CD4-positive, alpha-beta T cell treated with Interleukin-10 for 1 hour (primary cell): ENCODE measurements around the gene TLR8.
"Not testable (repeated sequence)": the region's sequence is repeated elsewhere in the genome, so short reads cannot be mapped to it uniquely, and the experiment has no call there.

ENCODE experiments used
- DNase-seq: peaks from one replicate; pipeline ENCODE4 v3.0.0-alpha.2; 2020

TLR8 gene

GRCh38 chrX:12899506-12899905 lies 6.9 kb upstream of the TLR8 start:
- no peak for DNase-seq

GRCh38 chrX:12901486-12901885 lies 4.9 kb upstream of the TLR8 start:
- DNase-seq = peak; percentile 64

- no peak for DNase-seq
These were observed 2.8 kb upstream of the TLR8 start for GRCh38 chrX:12903646-12904045.

- DNase-seq = no peak
These were observed 4.2 kb downstream of the TLR8 start for GRCh38 chrX:12910423-12911121.

- no peak for DNase-seq
These were observed 4.7 kb downstream of the TLR8 start for GRCh38 chrX:12911122-12911470.

GRCh38 chrX:12912791-12913482 lies 6.5 kb downstream of the TLR8 start:
- DNase-seq = no peak

GRCh38 chrX:12917753-12918152 lies 11.3 kb downstream of the TLR8 start:
- DNase-seq = no peak

- DNase-seq = no peak
These were observed 12.6 kb downstream of the TLR8 start for GRCh38 chrX:12919051-12919450.

- DNase-seq = no peak
These were observed 13.2 kb downstream of the TLR8 start for GRCh38 chrX:12919620-12920019.

- DNase-seq = no peak
These were observed 14.6 kb downstream of the TLR8 start for GRCh38 chrX:12920990-12921389.

GRCh38 chrX:12921886-12922598 lies 15.6 kb downstream of the TLR8 start:
- no peak for DNase-seq

GRCh38 chrX:12922599-12922919 lies 16.1 kb downstream of the TLR8 start:
- DNase-seq = no peak

- no peak for DNase-seq
These were observed 23.3 kb downstream of the TLR8 start for GRCh38 chrX:12929701-12930100.

- DNase-seq = no peak
These were observed 23.7 kb downstream of the TLR8 start for GRCh38 chrX:12930150-12930549.

GRCh38 chrX:12932244-12932643 lies 25.8 kb downstream of the TLR8 start:
- no peak for DNase-seq

- no peak for DNase-seq
These were observed 28.4 kb downstream of the TLR8 start for GRCh38 chrX:12934850-12935249.

- DNase-seq = no peak
These were observed 30.5 kb downstream of the TLR8 start for GRCh38 chrX:12936947-12937346.

- DNase-seq = not testable (repeated sequence)
These were observed 34.1 kb downstream of the TLR8 start for GRCh38 chrX:12940471-12940870.

GRCh38 chrX:12943592-12943991 lies 37.2 kb downstream of the TLR8 start:
- not testable (repeated sequence) for DNase-seq

GRCh38 chrX:12944452-12944851 lies 38.0 kb downstream of the TLR8 start:
- DNase-seq = not testable (repeated sequence)

- DNase-seq = no peak
These were observed 39.1 kb downstream of the TLR8 start for GRCh38 chrX:12945494-12945893.

- no peak for DNase-seq
These were observed 40.0 kb downstream of the TLR8 start for GRCh38 chrX:12946406-12946805.

GRCh38 chrX:12946838-12947544 lies 40.6 kb downstream of the TLR8 start:
- peak; percentile 83 for DNase-seq
